Endodermal cell (in vitro differentiated cells): ENCODE measurements around the gene COL24A1. TPM values are rescaled to one million over a fixed set of nuclear protein-coding genes. Genes with fewer than 3 reads are reported as not detected.

Experiments used
- DNase-seq: peaks from one replicate; pipeline ENCODE4 v3.0.0-alpha.2; 2017
- H3K27ac ChIP-seq: 2 replicates; pipeline ENCODE4 v1.5.1; 2013; ENCODE audit warnings: mild to moderate bottlenecking, low read depth, low read length, moderate library complexity
- H3K27me3 ChIP-seq: 2 replicates; pipeline ENCODE4 v1.6.1; 2013; ENCODE audit warnings: mild to moderate bottlenecking, low read length, moderate library complexity; ENCODE audit not compliant: insufficient read depth, control insufficient read depth, poor library complexity, severe bottlenecking
- H3K36me3 ChIP-seq: 2 replicates; pipeline ENCODE4 v1.7.0; 2013; ENCODE audit warnings: mild to moderate bottlenecking, low read length, moderate library complexity; ENCODE audit not compliant: control insufficient read depth, insufficient read depth
- H3K4me1 ChIP-seq: one replicate; pipeline ENCODE4 v1.7.0; 2013; ENCODE audit warnings: low read length; ENCODE audit not compliant: control insufficient read depth, insufficient read depth
- H3K4me3 ChIP-seq: 2 replicates; pipeline ENCODE4 v1.5.1; 2013; ENCODE audit warnings: mild to moderate bottlenecking, low read length, moderate library complexity
- H3K9ac ChIP-seq: 2 replicates; pipeline ENCODE4 v1.6.1; 2013; ENCODE audit warnings: mild to moderate bottlenecking, low read length, moderate library complexity; ENCODE audit not compliant: poor library complexity, severe bottlenecking; ENCODE audit errors: extremely low read depth
- H3K9me3 ChIP-seq: 2 replicates; pipeline ENCODE4 v1.6.1; 2013; ENCODE audit warnings: mild to moderate bottlenecking, low read length, moderate library complexity; ENCODE audit not compliant: control insufficient read depth
- H3K27ac Mint-ChIP-seq: 2 replicates; pipeline ENCODE4 v1.8.0; 2020; ENCODE audit warnings: mixed read lengths
- H3K27me3 Mint-ChIP-seq: 2 replicates; pipeline ENCODE4 v1.8.0; 2021; ENCODE audit warnings: mild to moderate bottlenecking, mixed read lengths; ENCODE audit not compliant: insufficient read depth
- H3K36me3 Mint-ChIP-seq: 2 replicates; pipeline ENCODE4 v1.8.0; 2020; ENCODE audit warnings: low read depth, mixed read lengths
- H3K4me1 Mint-ChIP-seq: 2 replicates; pipeline ENCODE4 v1.8.0; 2020; ENCODE audit warnings: mixed read lengths
- H3K4me3 Mint-ChIP-seq: 2 replicates; pipeline ENCODE4 v1.8.0; 2020; ENCODE audit warnings: mild to moderate bottlenecking, moderate library complexity, mixed read lengths
- H3K9me3 Mint-ChIP-seq: 2 replicates; pipeline ENCODE4 v1.8.0; 2020; ENCODE audit warnings: mild to moderate bottlenecking, mixed read lengths
- CTCF ChIP-seq: fragments of 200-600 bp; sonication (generic); conservative IDR thresholded peaks from 2 replicates; pipeline ENCODE4 v1.5.0; 2021; ENCODE audit warnings: antibody characterized with exemption, mild to moderate bottlenecking
- WGBS, 2 experiments: methylation state at CpG; one replicate each; pipeline versions ENCODE4 v1.1.5 to v1.1.7; 2013; ENCODE audit warnings: missing lambda C conversion rate in 2 of 2, mixed read lengths in 1 of 2; ENCODE audit not compliant: insufficient coverage in 1 of 2, insufficient read length in 1 of 2; 5-methylcytosine and 5-hydroxymethylcytosine counted together
- total RNA-seq, 2 donors: library from RNA; stranded (reverse); fragmentation: NEBNext Ultra II Directional in 1 of 2; extraction: Animal tissue kit (Norgen Biotek cat#: 25700) in 1 of 2; gene quantifications; 2 replicates in 1 of 2; 3 replicates in 1 of 2; pipeline ENCODE4 v1.2.1, GENCODE V29; 2021

The COL24A1 gene
- total RNA-seq, 2 donors from 2014 or later = 0.84 to 0.95 TPM

- 80 to 85% methylated on average over 1 to 2 of the region's 2 CpGs for WGBS, 2 experiments
- Mint-ChIP-seq H3K27ac (no peak overlapping the region), H3K4me1 (peaks cover 2% of the 10 kb centered on the region), H3K27me3 (no peaks in the 10 kb centered on the region), H3K4me3 (no peak overlapping the region), H3K9me3 (no peaks in the 10 kb centered on the region), H3K36me3 (no peaks in the 10 kb centered on the region)
- no peak for DNase-seq
- H3K9me3 ChIP-seq = no peaks in the 10 kb centered on the region
- H3K27ac ChIP-seq = no peak overlapping the region
- no peaks in the 10 kb centered on the region for H3K36me3 ChIP-seq
- TF ChIP-seq CTCF = no peak
- no peak overlapping the region for H3K9ac ChIP-seq
- H3K27me3 ChIP-seq = no peaks in the 10 kb centered on the region
- no peaks in the 10 kb centered on the region for H3K4me1 ChIP-seq
- H3K4me3 ChIP-seq = no peak overlapping the region
These were observed 55.0 kb downstream of the COL24A1 start for GRCh38 chr1:86101616-86102015.

- no peaks in the 10 kb centered on the region for H3K9me3 ChIP-seq
- no peak overlapping the region for H3K27ac ChIP-seq
- H3K4me3 ChIP-seq = no peak overlapping the region
- Mint-ChIP-seq H3K4me1 (peaks cover 2% of the 10 kb centered on the region), H3K9me3 (no peaks in the 10 kb centered on the region), H3K36me3 (no peaks in the 10 kb centered on the region), H3K27ac (no peak overlapping the region), H3K27me3 (no peaks in the 10 kb centered on the region), H3K4me3 (no peak overlapping the region)
- H3K36me3 ChIP-seq = no peaks in the 10 kb centered on the region
- TF ChIP-seq CTCF = no peak
- H3K4me1 ChIP-seq = no peaks in the 10 kb centered on the region
- H3K27me3 ChIP-seq = no peaks in the 10 kb centered on the region
- no peak for DNase-seq
- H3K9ac ChIP-seq = no peak overlapping the region
- WGBS, 2 experiments = 14% methylated on average over 1 of the region's 1 CpG; no CpG with 5 or more reads in 1 of the 2 experiments
These were observed 56.2 kb downstream of the COL24A1 start for GRCh38 chr1:86100401-86100800.

GRCh38 chr1:86089765-86090164 lies 66.8 kb downstream of the COL24A1 start:
- H3K36me3 ChIP-seq = no peaks in the 10 kb centered on the region
- H3K4me3 Mint-ChIP-seq = no peak overlapping the region
- DNase-seq = no peak
- no peaks in the 10 kb centered on the region for H3K27me3 Mint-ChIP-seq
- H3K27me3 ChIP-seq = peaks cover 5% of the 10 kb centered on the region
- no peak for TF ChIP-seq CTCF
- H3K4me1 Mint-ChIP-seq = no peaks in the 10 kb centered on the region
- no peak overlapping the region for H3K27ac Mint-ChIP-seq
- H3K27ac ChIP-seq = no peak overlapping the region
- H3K4me1 ChIP-seq = no peaks in the 10 kb centered on the region
- H3K9ac ChIP-seq = no peak overlapping the region
- H3K9me3 Mint-ChIP-seq = peaks cover 2% of the 10 kb centered on the region
- no peaks in the 10 kb centered on the region for H3K9me3 ChIP-seq
- H3K4me3 ChIP-seq = no peak overlapping the region
- no peaks in the 10 kb centered on the region for H3K36me3 Mint-ChIP-seq
- WGBS, 2 experiments = 92 to 93% methylated on average over 11 to 16 of the region's 16 CpGs
